Kidney (tissue), 14 donors: ENCODE measurements around the gene SFT2D1. TPM values are rescaled to one million over a fixed set of nuclear protein-coding genes. Genes with fewer than 3 reads are reported as not detected.
"Not testable (repeated sequence)": the region's sequence is repeated elsewhere in the genome, so short reads cannot be mapped to it uniquely, and the experiment has no call there.

ENCODE experiments used
- DNase-seq, 5 donors: peaks; one replicate each; pipeline ENCODE4 v3.0.0-alpha.2; 2013 to 2020
- FAIRE-seq: peaks from 2 replicates; lab custom pipeline; 2012; peaks lifted over from hg19 to GRCh38; lab: Jason Lieb, UNC
- H3K27ac ChIP-seq, 2 donors: one replicate each; pipeline ENCODE4 v1.7.0; 2013; ENCODE audit warnings: low read depth in 2 of 2, low read length in 2 of 2, inconsistent platforms in 1 of 2
- H3K27me3 ChIP-seq: one replicate; pipeline ENCODE4 v1.7.1; 2013; ENCODE audit warnings: low read length, inconsistent platforms; ENCODE audit not compliant: control insufficient read depth, insufficient read depth
- H3K36me3 ChIP-seq, 3 donors: one replicate each; pipeline versions ENCODE4 v1.7.0 to v1.7.1; 2013; ENCODE audit warnings: low read length in 3 of 3, control low read depth in 1 of 3, inconsistent platforms in 1 of 3; ENCODE audit not compliant: insufficient read depth in 3 of 3, control insufficient read depth in 2 of 3
- H3K4me1 ChIP-seq, 3 donors: one replicate each; pipeline versions ENCODE4 v1.7.0 to v1.7.1; 2013; ENCODE audit warnings: low read length in 3 of 3, inconsistent platforms in 1 of 3, low read depth in 1 of 3; ENCODE audit not compliant: control insufficient read depth in 2 of 3, insufficient read depth in 2 of 3
- H3K4me3 ChIP-seq, 3 donors: one replicate each; pipeline versions ENCODE4 v1.7.0 to v1.8.1; 2013; ENCODE audit warnings: low read length in 3 of 3, control low read depth in 1 of 3, inconsistent platforms in 1 of 3
- H3K9ac ChIP-seq, 3 donors: one replicate each; pipeline versions ENCODE4 v1.7.0 to v1.7.1; 2013; ENCODE audit warnings: low read length in 3 of 3, control low read depth in 1 of 3, inconsistent platforms in 1 of 3
- H3K9me3 ChIP-seq, 3 donors: one replicate each; pipeline versions ENCODE4 v1.7.0 to v1.7.1; 2013; ENCODE audit warnings: low read length in 3 of 3, control low read depth in 1 of 3, inconsistent platforms in 1 of 3; ENCODE audit not compliant: control insufficient read depth in 2 of 3, insufficient read depth in 1 of 3
- CTCF ChIP-seq: IDR thresholded peaks from 3 replicates; pipeline ENCODE4 v1.5.1; 2012; ENCODE audit warnings: mild to moderate bottlenecking, moderate library complexity, borderline replicate concordance; ENCODE audit not compliant: insufficient read depth; ENCODE audit errors: extremely low read depth
- intact Hi-C: fragments of 100-400 bp; cut with DNase I; formaldehyde crosslinking; loops from one replicate; pipeline ENCODE4 v1.11.1; 2022
- polyA plus RNA-seq: library from polyadenylated mRNA; stranded (reverse); fragments of 350-450 nt; fragmentation: Illumina TruSeq; extraction: RNeasy Lipid Tissue Mini Kit (QIAGEN cat#74804); gene quantifications from one replicate; pipeline ENCODE4 v1.2.3, GENCODE V29; 2014; ENCODE audit warnings: low read depth, low replicate concordance; ENCODE audit not compliant: insufficient read depth
- total RNA-seq: library from RNA; stranded (reverse); fragmentation: NEBNext Ultra II Directional; extraction: Animal tissue kit (Norgen Biotek cat#: 25700); gene quantifications from one replicate; pipeline ENCODE4 v1.2.1, GENCODE V29; 2021
- donor health status: control.
- donor health status: control.
- donor health status: control.
- donor health status: control.
- donor health status: control.
- donor health status: DM: yes; HTN: yes; CAD: no.
- donor health status: Normal renal cell carcinoma (clear cell type).

The SFT2D1 gene
- total and polyA plus RNA-seq, 2 donors from 2014 or later: 48.3 to 73.2 TPM

DNA sequence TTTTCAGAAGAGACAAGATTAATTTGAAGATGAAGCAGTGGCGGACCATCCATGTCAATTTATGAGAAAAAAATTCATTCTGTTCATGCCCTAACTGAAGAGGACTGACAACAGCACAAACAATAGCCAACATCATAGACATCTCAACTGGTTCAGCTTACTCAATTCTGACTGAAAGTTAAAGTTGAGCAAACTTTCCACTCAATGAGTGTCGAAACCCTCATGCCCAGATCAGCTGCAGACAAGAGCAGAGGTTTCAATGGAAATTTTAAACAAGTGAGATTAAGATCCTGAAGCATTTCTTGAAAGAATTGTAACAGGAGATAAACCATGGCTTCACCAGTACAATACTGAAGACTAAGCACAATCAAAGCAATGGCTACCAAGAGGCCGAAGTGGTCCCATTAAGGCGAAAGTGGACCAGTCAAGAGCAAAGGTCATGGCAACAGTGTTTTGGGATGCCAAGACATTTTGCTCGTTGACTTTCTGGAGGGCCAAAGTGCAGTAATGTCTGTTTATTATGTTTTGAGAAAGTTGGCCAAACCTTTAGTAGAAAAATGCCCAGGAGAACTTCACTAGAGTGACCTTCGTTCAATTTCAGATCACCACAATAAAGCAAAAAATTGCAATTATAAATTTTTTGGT, 6.1 kb upstream of the SFT2D1 start:
- H3K4me1 ChIP-seq: peaks cover 0 to 1% (median 0%) of the 10 kb centered on the region in 3 donors
- H3K9me3 ChIP-seq: no peaks in the 10 kb centered on the region
- H3K36me3 ChIP-seq: no peaks in the 10 kb centered on the region
- no peak for DNase-seq
- H3K9ac ChIP-seq: no peak overlapping the region
- intact Hi-C loops: no loop called here
- FAIRE-seq: no peak
- no peaks in the 10 kb centered on the region for H3K27me3 ChIP-seq
- no peak for TF ChIP-seq CTCF
- H3K4me3 ChIP-seq: no peak overlapping the region
- H3K27ac ChIP-seq: no peak overlapping the region

DNA sequence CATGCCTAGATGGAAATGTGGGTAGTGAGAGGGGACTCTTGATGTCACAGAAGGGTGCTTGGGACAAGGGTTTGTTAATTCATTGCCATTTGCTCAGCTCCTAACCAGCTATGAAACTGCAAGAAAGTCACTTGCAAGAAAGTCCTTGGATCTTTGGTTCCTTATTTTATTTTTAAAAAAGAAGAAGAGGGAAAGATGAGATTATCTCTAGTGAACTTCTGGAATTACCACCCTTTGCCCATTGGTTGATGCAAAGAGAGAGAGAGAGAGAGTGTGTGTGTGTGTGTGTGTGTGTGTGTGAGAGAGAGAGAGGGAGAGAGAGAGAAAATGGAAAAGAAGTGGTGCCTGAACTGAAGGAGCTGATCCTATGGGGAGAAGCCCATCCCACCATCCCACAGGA, 4.6 kb upstream of the SFT2D1 start:
- no peak for FAIRE-seq

DNA sequence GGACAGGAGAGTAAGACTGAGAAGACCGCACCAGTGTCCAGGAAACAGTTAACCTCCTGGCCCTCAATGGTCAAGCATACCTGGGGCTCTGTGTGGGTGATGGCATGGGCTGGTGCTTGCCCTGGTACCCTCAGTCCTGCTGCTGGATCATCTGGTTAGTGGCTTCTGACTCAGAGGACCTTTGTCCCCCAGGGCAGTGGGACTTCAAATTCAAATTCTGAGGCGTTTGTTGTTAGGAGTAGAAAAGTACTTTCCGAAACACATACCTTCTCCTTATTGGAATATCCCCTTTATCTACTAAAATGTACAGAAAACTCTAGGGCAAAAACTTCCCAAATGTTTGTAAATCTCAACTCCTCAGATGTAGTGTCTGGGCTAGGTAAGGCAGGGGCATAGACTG, 4.1 kb upstream of the SFT2D1 start:
- H3K4me1 ChIP-seq: peaks cover 3 to 5% (median 3%) of the 10 kb centered on the region in 3 donors
- no peak overlapping the region for H3K4me3 ChIP-seq
- no peak overlapping the region for H3K9ac ChIP-seq
- TF ChIP-seq CTCF: no peak
- H3K27ac ChIP-seq: no peak overlapping the region
- no peaks in the 10 kb centered on the region for H3K36me3 ChIP-seq
- H3K27me3 ChIP-seq: no peaks in the 10 kb centered on the region
- DNase-seq: no peak
- no peak for FAIRE-seq
- H3K9me3 ChIP-seq: no peaks in the 10 kb centered on the region
- intact Hi-C loops: no loop called here

More for the DNA sequence above, 4.6 kb upstream of the SFT2D1 start:
- no peaks in the 10 kb centered on the region for H3K36me3 ChIP-seq
- TF ChIP-seq CTCF: no peak
- H3K27me3 ChIP-seq: no peaks in the 10 kb centered on the region
- no peak for DNase-seq
- no peak overlapping the region for H3K4me3 ChIP-seq
- H3K4me1 ChIP-seq: peaks cover 2 to 5% (median 3%) of the 10 kb centered on the region in 3 donors
- intact Hi-C loops: no loop called here
- H3K9ac ChIP-seq: no peak overlapping the region
- no peaks in the 10 kb centered on the region for H3K9me3 ChIP-seq
- H3K27ac ChIP-seq: no peak overlapping the region

DNA sequence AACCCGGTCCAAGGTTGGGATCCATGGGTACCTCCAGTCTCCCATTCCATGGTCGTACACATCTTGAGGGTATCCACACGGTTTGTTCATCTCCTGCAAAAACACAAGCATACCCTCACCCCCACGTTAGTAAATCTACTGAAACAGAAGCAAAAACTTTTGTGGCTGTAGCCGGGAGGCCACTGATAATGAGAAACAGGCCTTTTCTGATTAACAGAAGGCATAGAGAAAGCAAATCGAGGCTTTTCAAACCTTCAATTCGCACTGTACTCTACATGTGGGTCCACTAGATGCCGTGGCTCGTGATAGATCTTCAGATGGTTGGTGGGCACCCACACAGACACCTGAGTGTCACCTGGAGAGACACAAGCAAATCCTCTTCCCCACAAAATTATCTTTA, 3.3 kb upstream of the SFT2D1 start:
- DNase-seq, H3K9me3 ChIP-seq, H3K4me1 ChIP-seq, H3K4me3 ChIP-seq, H3K9ac ChIP-seq, H3K36me3 ChIP-seq, H3K27ac ChIP-seq, FAIRE-seq, intact Hi-C loops, H3K27me3 ChIP-seq: not testable (repeated sequence)

GRCh38 chr6:166344921-166345320, 2.6 kb upstream of the SFT2D1 start:
- DNase-seq, FAIRE-seq, H3K9ac ChIP-seq, H3K9me3 ChIP-seq, intact Hi-C loops, H3K36me3 ChIP-seq, H3K27me3 ChIP-seq, H3K27ac ChIP-seq, H3K4me3 ChIP-seq: not testable (repeated sequence)
- H3K4me1 ChIP-seq: peaks cover 3 to 13% (median 9%) of the 10 kb centered on the region in 3 donors
